Dermis microvascular lymphatic vessel endothelial cell (primary cell): ENCODE measurements around the gene ANO6. TPM values are rescaled to one million over a fixed set of nuclear protein-coding genes. Genes with fewer than 3 reads are reported as not detected.
A peak's percentile ranks its signal among the peaks of the same experiment; 100 is the strongest.

Experiments used
- DNase-seq, 2 donors: peaks; one replicate each; pipeline versions ENCODE4 v3.0.0 to v3.0.0-alpha.2; 2010; ENCODE audit warnings: low read depth in 2 of 2
- total RNA-seq: library from RNA; depleted of rRNA; stranded (reverse); fragments of >200 nt; gene quantifications from 2 replicates; pipeline ENCODE4 v1.2.1, GENCODE V29; 2014

The ANO6 gene
- total RNA-seq, 1 donor from 2014 or later = 73.7 TPM

GRCh38 chr12:45439039-45439438 is 223.1 kb downstream of the ANO6 start:
- no peak for DNase-seq

GRCh38 chr12:45446013-45446412 is 230.1 kb downstream of the ANO6 start:
- no peak for DNase-seq

GRCh38 chr12:45458238-45458637 is 242.3 kb downstream of the ANO6 start:
- no peak for DNase-seq

- DNase-seq = peak in 1 of 2 donors; percentile 9
Observed at GRCh38 chr12:45458854-45459807, 243.2 kb downstream of the ANO6 start.

- no peak for DNase-seq
Observed at GRCh38 chr12:45462506-45462905, 246.6 kb downstream of the ANO6 start.

- DNase-seq = no peak
Observed at GRCh38 chr12:45464699-45465098, 248.8 kb downstream of the ANO6 start.

GRCh38 chr12:45468751-45469615 is 253.1 kb downstream of the ANO6 start:
- DNase-seq = no peak

- no peak for DNase-seq
Observed at GRCh38 chr12:45469902-45470301, 254.0 kb downstream of the ANO6 start.

- DNase-seq = no peak
Observed at GRCh38 chr12:45473636-45474035, 257.7 kb downstream of the ANO6 start.

- no peak for DNase-seq
Observed at GRCh38 chr12:45475594-45475993, 259.7 kb downstream of the ANO6 start.

- no peak for DNase-seq
Observed at GRCh38 chr12:45477526-45477925, 261.6 kb downstream of the ANO6 start.

GRCh38 chr12:45478931-45479330 is 263.0 kb downstream of the ANO6 start:
- DNase-seq = no peak

- no peak for DNase-seq
Observed at GRCh38 chr12:45481746-45482145, 265.9 kb downstream of the ANO6 start.

GRCh38 chr12:45483571-45483970 is 267.7 kb downstream of the ANO6 start:
- no peak for DNase-seq

Other genes starting within 250 kb of the ANO6 start
- gene DBX2, start 165.0 kb upstream of the ANO6 start, total RNA-seq = not detected in 2 replicates